ENCODE measurements around the gene IER2. TPM values are rescaled to one million over a fixed set of nuclear protein-coding genes. Genes with fewer than 3 reads are reported as not detected.

IER2 gene
- total RNA-seq, 1 experiment from 2014 or later: 72.0 TPM

GRCh38 chr19:13152974-13153568 lies 2.9 kb downstream of the IER2 start:
- Histone ChIP-seq H3K4me1 (peaks cover 16% of the 10 kb centered on the region), H3K4me3 (ENCODE audit: low read depth, low read length) (peak overlapping the region; percentile 99), H3K9me3 (no peaks in the 10 kb centered on the region), H3K27me3 (replicated peaks; ENCODE audit: control insufficient read depth, insufficient read depth, low read length) (no peaks in the 10 kb centered on the region), H3K36me3 (ENCODE audit: control insufficient read depth, insufficient read depth, low read length) (peaks cover 2% of the 10 kb centered on the region; the same call in 1 of the 2 replicates)
- Mint-ChIP-seq H3K27ac (ENCODE audit: unreplicated experiment) (peak overlapping the region; percentile 98), H3K4me1 (ENCODE audit: low read depth, unreplicated experiment) (peaks cover 30% of the 10 kb centered on the region), H3K4me3 (ENCODE audit: unreplicated experiment) (peak overlapping the region; percentile 83), H3K27me3 (ENCODE audit: insufficient read depth, unreplicated experiment) (peaks cover 4% of the 10 kb centered on the region), H3K9me3 (ENCODE audit: unreplicated experiment) (no peaks in the 10 kb centered on the region), H3K36me3 (ENCODE audit: insufficient read depth, unreplicated experiment) (peaks cover 75% of the 10 kb centered on the region)
- peak; percentile 95 to 98 for DNase-seq
- intact Hi-C loops (cut with micrococcal nuclease; ENCODE audit: unreplicated experiment): loop anchor here (5.0 kb wide), 1 partner anchor 361 kb away; the partner anchor contains the start of gene JUNB
- CTCF ChIA-PET: interaction anchor here (1.0 kb wide), 1 partner anchor 10 kb away, joined by 9 read pairs; no protein-coding TSS in a partner anchor
- POLR2A ChIA-PET: interaction anchor here (1.0 to 2.2 kb wide), 5 partner anchors 11 to 1353 kb away, joined by 3 to 29 read pairs (median 6); partner anchors contain the start of gene NACC1
- BruUV-seq (replicated peaks): no TSS peak
- peak in 1 of 2 experiments; percentile 0 for TF ChIP-seq CTCF (IDR thresholded peaks at IDR 0.05; ENCODE audit: insufficient read depth in 1 of 2, low read depth in 1 of 2, low read length in 1 of 2, severe bottlenecking in 1 of 2, unreplicated experiment in 1 of 2)

GRCh38 chr19:13153569-13154240 lies 3.5 kb downstream of the IER2 start:
- POLR2A ChIA-PET: interaction anchor here (0.6 to 2.4 kb wide), 5 partner anchors 9 to 16 kb away, joined by 3 to 29 read pairs (median 7); no protein-coding TSS in a partner anchor

More at GRCh38 chr19:13153569-13154240, 3.5 kb downstream of the IER2 start:
- peak overlapping the region; percentile 99 for H3K4me3 ChIP-seq (ENCODE audit: low read depth, low read length)
- peaks cover 2% of the 10 kb centered on the region; the same call in 1 of the 2 replicates for H3K36me3 ChIP-seq (ENCODE audit: control insufficient read depth, insufficient read depth, low read length)
- H3K9me3 ChIP-seq: no peaks in the 10 kb centered on the region
- Mint-ChIP-seq H3K4me1 (ENCODE audit: low read depth, unreplicated experiment) (peaks cover 27% of the 10 kb centered on the region), H3K27me3 (ENCODE audit: insufficient read depth, unreplicated experiment) (peaks cover 4% of the 10 kb centered on the region), H3K36me3 (ENCODE audit: insufficient read depth, unreplicated experiment) (peaks cover 75% of the 10 kb centered on the region), H3K4me3 (ENCODE audit: unreplicated experiment) (peak overlapping the region; percentile 83), H3K27ac (ENCODE audit: unreplicated experiment) (peak overlapping the region; percentile 98), H3K9me3 (ENCODE audit: unreplicated experiment) (no peaks in the 10 kb centered on the region)
- H3K27me3 ChIP-seq (replicated peaks; ENCODE audit: control insufficient read depth, insufficient read depth, low read length): no peaks in the 10 kb centered on the region
- peak in 1 of 2 experiments; percentile 42 for DNase-seq
- CTCF ChIA-PET: no interaction called here
- BruUV-seq (replicated peaks): TSS peak; percentile 24
- intact Hi-C loops (cut with micrococcal nuclease; ENCODE audit: unreplicated experiment): loop anchor here (5.0 kb wide), 1 partner anchor 361 kb away; the partner anchor contains the start of gene JUNB
- H3K4me1 ChIP-seq: peaks cover 16% of the 10 kb centered on the region
- TF ChIP-seq CTCF (IDR thresholded peaks at IDR 0.05; ENCODE audit: insufficient read depth in 1 of 2, low read depth in 1 of 2, low read length in 1 of 2, severe bottlenecking in 1 of 2, unreplicated experiment in 1 of 2): no peak

Data from Caco-2 (cell line).